Left renal cortex interstitium (tissue), 4 donors: ENCODE measurements around the gene SCAF8. TPM values are rescaled to one million over a fixed set of nuclear protein-coding genes. Genes with fewer than 3 reads are reported as not detected.
A peak's percentile ranks its signal among the peaks of the same experiment; 100 is the strongest.
"Not testable (repeated sequence)": the region's sequence is repeated elsewhere in the genome, so short reads cannot be mapped to it uniquely, and the experiment has no call there.

Experiments
- DNase-seq, 4 donors: peaks; one replicate each; pipeline ENCODE4 v3.0.0-alpha.2; 2013; ENCODE audit warnings: low read depth in 4 of 4, low spot score in 2 of 4, missing footprints in 1 of 4
- polyA plus RNA-seq, 4 donors: library from polyadenylated mRNA; unstranded; fragments of 120-200 nt; gene quantifications; one replicate each; pipeline ENCODE4 v1.2.1, GENCODE V29; 2013; ENCODE audit not compliant: insufficient read length in 4 of 4

SCAF8 gene
- polyA plus RNA-seq, 4 donors = 51.6 to 59.9 (median 54.6) TPM

- DNase-seq = not testable (repeated sequence)
These were observed 45.9 kb downstream of the SCAF8 start for GRCh38 chr6:154779157-154779556.

DNA sequence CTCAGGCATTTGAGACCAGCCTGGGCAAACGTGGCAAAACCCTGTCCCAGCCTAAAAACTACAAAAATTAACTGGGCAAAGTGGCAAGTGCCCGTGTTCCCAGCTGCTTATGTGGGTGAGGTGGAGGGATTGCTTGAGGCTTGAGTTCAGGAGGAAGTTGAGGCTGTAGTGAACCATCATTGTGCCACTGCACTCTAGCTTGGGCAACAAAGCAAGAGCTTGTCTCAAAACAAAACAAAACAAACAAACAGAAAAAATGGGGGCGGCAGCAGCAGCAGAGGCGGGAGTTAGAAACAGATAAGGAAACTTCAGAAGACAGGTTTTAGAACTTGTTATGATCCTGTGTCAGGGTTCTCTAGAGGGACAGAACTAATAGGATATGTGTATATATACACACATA is 49.0 kb downstream of the SCAF8 start:
- no peak for DNase-seq

- no peak for DNase-seq
These were observed 50.0 kb downstream of the SCAF8 start for GRCh38 chr6:154783229-154783628.

GRCh38 chr6:154785075-154785474 is 51.9 kb downstream of the SCAF8 start:
- DNase-seq = no peak

- no peak for DNase-seq
These were observed 53.1 kb downstream of the SCAF8 start for GRCh38 chr6:154786144-154786868.

- no peak for DNase-seq
These were observed 58.5 kb downstream of the SCAF8 start for GRCh38 chr6:154791556-154792317.

GRCh38 chr6:154792325-154792724 is 59.1 kb downstream of the SCAF8 start:
- no peak for DNase-seq

- DNase-seq = no peak
These were observed 59.5 kb downstream of the SCAF8 start for GRCh38 chr6:154792761-154793160.

DNA sequence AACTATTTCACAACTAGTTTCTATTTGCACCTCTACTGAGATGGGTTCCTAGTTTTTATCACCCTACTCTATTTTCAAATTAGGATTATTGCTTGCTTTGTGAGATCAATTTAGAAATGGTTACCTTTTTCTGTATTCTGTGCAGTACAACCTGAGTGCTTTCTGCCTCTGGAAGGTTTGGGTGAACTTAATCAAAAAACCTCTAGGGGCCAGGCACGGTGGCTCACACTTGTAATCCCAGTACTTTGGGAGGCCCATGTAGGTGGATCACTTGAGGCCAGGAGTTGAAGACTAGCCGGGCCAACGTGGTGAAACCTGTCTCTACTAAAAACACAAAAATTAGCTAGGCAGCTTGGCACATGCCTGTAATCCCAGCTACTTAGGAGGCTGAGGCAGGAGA is 63.3 kb downstream of the SCAF8 start:
- DNase-seq = no peak

- DNase-seq = no peak
These were observed 64.6 kb downstream of the SCAF8 start for GRCh38 chr6:154797857-154798256.

DNA sequence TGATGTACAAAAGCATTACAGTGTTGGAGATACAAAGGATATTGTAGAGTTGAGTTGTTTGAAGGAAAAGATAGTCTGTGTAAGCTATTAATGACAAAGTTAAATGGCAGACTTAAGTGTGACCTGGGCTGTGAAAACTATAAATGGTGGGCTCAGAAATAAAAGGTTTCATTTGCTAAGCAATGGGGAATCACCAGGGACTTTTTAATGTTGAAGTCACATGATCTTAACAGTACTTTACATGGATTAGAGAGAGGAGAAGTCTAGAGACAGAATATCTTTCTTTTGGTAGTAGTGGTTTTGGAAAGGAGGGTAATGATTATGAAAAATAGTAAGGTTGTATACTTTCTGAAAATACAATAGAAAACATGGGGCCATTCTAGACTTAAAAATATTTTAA is 67.1 kb downstream of the SCAF8 start:
- no peak for DNase-seq

DNA sequence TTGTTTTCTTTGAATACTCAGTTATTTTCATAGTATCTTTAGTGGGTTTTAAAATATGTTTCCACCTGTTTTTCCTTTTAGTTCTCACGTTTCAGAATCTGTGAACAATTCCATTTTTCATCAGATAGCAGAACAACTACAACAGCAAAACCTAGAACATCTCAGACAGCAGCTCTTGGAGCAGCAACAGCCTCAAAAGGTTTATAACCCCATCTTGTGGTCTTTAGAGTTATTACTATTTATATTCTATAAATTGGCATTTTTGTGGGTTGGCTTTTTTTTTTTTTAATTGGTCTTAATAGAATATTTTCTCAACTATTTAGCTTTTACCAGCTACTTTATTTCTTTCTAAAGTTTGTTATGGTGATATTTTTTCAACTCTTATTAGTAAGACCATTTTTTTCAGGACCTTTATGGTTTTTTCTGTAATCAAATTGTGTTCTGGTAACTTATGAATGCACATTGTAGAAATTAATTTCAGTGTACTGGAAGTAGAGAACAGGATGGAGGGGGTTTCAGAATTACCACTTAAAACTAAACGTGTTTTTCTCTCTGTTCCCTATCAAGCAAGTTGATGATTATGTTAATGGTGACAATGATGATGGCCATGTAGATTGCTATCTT is 72.2 kb downstream of the SCAF8 start:
- DNase-seq = peak in 1 of 4 donors; percentile 3

- no peak for DNase-seq
These were observed 73.6 kb downstream of the SCAF8 start for GRCh38 chr6:154806804-154807203.

DNA sequence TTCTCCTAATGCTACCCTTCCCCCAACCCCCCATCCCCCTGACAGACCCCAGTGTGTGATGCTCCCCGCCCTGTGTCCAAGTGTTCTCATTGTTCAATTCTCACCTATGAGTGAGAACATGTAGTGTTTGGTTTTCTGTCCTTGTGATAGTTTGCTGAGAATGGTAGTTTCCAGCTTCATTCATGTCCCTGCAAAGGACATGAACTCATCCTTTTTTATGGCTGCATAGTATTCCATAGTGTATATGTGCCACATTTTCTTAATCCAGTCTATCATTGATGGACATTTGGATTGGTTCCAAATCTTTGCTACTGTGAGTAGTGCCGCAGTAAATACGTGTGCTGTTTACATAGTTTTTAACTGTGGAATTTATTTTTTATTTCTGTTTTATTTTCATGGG is 78.4 kb downstream of the SCAF8 start:
- DNase-seq = not testable (repeated sequence)

DNA sequence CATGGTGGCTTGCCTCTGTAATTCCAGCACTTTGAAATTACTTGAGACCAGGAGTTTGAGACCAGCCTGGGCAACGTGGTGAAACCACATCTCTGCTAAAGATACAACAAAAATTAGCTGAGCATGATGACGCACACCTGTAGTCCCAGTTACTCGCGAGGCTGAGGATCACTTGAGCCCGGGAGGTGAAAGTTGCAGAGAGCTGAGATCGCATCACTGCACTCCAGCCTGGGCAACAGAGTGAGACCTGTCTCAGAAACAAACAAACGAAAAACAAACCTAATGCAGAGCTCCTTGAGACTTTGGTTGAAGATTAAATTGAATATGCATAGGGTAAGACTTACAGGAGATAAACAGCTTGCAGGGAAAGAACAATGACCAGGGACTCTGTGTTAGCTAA is 80.8 kb downstream of the SCAF8 start:
- DNase-seq = no peak

GRCh38 chr6:154815938-154816820 is 83.0 kb downstream of the SCAF8 start:
- no peak for DNase-seq

DNA sequence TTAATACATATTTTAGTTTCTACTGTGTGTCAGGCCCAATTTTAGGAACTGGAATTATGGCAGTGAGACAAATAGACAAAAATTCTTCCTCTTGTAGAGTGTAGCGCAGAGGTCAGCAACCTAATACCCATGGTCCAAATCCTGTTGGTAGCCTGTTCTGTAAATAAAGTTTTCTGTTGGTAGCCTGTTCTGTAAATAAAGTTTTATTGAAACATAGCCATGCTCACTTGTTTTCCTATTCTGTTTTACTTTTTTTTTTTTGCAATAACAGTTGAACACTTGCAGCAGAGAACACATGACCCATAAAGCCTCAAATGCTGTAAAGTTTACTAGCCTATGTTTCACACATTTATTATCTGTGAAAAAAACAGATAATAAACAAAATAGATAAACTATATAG is 87.9 kb downstream of the SCAF8 start:
- no peak for DNase-seq

- no peak for DNase-seq
These were observed 88.4 kb downstream of the SCAF8 start for GRCh38 chr6:154821638-154822037.

- DNase-seq = no peak
These were observed 89.8 kb downstream of the SCAF8 start for GRCh38 chr6:154822947-154823558.

- no peak for DNase-seq
These were observed 90.9 kb downstream of the SCAF8 start for GRCh38 chr6:154824076-154824475.
